GM12874 (cell line): ENCODE results near the gene PPID.

Experiments
- CTCF ChIP-seq: IDR thresholded peaks from 2 replicates; pipeline ENCODE4 v1.5.1; 2011; ENCODE audit warnings: low read depth, mild to moderate bottlenecking, control low read depth, low read length, moderate library complexity; ENCODE audit not compliant: insufficient read depth

The PPID gene

DNA sequence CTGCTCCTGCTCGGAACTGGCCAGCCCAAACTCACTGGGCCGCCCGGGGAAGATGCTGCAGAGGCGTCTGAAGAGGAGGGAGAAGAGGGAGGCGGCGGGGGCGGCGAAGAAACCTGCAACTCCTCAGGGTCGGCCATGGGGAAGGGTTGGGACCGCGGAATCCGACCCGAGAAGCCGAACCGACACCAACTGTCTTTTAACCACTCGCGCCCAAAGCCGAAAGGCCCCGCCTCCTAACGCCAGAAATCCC lies 51.6 kb downstream of the PPID start, which contains the start of gene C4orf46:
Gene C4orf46 (minus strand): TSS at position 223 of the 250 bp plus-strand sequence. CDS start 86 bp downstream, at position 137.
- TF ChIP-seq CTCF, result no peak

- no peak for TF ChIP-seq CTCF
Observed at GRCh38 chr4:158670975-158671664, 52.1 kb downstream of the PPID start.

- TF ChIP-seq CTCF, result no peak
Observed at GRCh38 chr4:158669310-158669709, 53.9 kb downstream of the PPID start.

DNA sequence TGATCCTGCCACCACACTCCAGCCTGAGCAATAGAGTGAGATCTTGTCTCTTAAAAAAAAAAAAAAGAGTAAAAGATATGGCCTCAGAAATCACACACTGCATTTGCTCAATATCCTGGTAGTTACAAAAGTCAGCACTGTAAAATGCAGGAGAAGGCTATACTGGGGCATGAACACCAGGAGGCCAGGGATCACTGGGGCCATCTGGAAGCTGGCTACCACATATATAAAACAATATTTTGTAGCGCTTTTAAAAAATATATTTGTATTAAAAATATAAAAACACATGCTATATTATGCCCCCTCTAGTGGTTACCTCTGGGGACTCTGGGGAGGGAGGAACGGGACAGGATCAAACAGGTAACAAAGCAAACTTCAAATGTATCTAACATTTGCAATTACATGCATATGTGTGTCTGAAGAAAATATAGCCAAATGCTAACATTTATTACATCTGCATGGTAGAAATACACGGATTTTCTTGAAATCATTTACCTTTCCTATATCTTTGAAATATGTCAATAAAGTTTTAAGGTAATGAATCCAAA lies 55.5 kb downstream of the PPID start:
- TF ChIP-seq CTCF, result peak; percentile 60

- no peak for TF ChIP-seq CTCF
Observed at GRCh38 chr4:158666892-158667291, 56.3 kb downstream of the PPID start.

DNA sequence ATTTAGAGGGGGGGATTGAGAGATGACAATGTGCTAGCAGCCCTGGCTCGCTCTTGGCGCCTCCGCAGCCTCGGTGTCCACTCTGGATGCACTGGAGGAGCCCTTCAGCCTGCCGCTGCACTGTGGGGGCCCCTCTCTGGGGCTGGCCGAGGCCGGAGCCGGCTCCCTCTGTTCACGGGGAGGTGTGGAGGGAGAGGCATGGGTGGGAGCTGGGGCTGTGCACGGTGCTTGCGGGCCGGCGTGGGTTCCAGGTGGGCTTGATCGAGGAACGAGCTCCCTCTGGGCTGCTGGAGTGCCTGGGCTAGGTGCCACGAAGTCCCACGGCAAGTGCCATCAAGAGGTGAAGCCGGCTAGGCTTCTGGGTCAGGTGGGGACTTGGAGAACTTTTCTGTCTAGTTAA lies 58.4 kb downstream of the PPID start:
- no peak for TF ChIP-seq CTCF
